ENCODE measurements around the gene TPM3. TPM values are rescaled to one million over a fixed set of nuclear protein-coding genes. Genes with fewer than 3 reads are reported as not detected.
"Not testable (repeated sequence)": the region's sequence is repeated elsewhere in the genome, so short reads cannot be mapped to it uniquely, and the experiment has no call there.

The TPM3 gene
- total RNA-seq, 4 donors from 2014 or later, result 156 to 192 (median 181) TPM

GRCh38 chr1:154142358-154142757, 49.5 kb downstream of the TPM3 start:
- Histone ChIP-seq H3K4me1 (peaks cover 8% of the 10 kb centered on the region), H3K27me3 (no peaks in the 10 kb centered on the region), H3K27ac (no peak overlapping the region), H3K4me3 (no peak overlapping the region), H3K36me3 (no peaks in the 10 kb centered on the region), H3K9me3 (no peaks in the 10 kb centered on the region)
- TF ChIP-seq, protein P1, sequence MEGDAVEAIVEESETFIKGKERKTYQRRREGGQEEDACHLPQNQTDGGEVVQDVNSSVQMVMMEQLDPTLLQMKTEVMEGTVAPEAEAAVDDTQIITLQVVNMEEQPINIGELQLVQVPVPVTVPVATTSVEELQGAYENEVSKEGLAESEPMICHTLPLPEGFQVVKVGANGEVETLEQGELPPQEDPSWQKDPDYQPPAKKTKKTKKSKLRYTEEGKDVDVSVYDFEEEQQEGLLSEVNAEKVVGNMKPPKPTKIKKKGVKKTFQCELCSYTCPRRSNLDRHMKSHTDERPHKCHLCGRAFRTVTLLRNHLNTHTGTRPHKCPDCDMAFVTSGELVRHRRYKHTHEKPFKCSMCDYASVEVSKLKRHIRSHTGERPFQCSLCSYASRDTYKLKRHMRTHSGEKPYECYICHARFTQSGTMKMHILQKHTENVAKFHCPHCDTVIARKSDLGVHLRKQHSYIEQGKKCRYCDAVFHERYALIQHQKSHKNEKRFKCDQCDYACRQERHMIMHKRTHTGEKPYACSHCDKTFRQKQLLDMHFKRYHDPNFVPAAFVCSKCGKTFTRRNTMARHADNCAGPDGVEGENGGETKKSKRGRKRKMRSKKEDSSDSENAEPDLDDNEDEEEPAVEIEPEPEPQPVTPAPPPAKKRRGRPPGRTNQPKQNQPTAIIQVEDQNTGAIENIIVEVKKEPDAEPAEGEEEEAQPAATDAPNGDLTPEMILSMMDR (IDR thresholded peaks at IDR 0.05), result no peak
- TF ChIP-seq POLR2AphosphoS5 (IDR thresholded peaks at IDR 0.05), result no peak
- no peak for TF ChIP-seq POLR2A (IDR thresholded peaks at IDR 0.05)
- TF ChIP-seq EP300 (IDR thresholded peaks at IDR 0.05), result no peak
- no peak for DNase-seq (ENCODE audit: low spot score in 2 of 2)
- 98% methylated on average over 6 of the region's 6 CpGs for WGBS

DNA sequence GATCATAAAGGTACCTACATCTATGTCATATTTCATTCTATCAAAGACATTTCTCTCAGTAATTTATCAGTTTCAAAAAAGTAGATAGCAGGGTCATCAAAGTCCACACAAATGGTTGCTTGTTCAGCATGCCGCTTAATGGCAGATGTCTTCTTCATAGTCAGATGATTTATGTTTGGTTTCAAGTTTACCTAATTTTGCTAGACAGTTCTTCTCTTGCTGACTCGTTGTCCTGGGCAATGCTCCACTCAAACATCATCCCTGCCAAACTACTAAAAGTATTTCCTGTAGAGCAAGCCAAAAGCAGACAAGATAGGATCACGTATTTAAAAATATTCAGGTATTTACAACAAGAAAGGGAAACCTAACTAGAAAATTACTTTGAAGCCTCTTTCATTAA, 50.7 kb downstream of the TPM3 start:
- H3K4me1 ChIP-seq, result peaks cover 8% of the 10 kb centered on the region
- no peaks in the 10 kb centered on the region for H3K36me3 ChIP-seq
- 27% methylated on average over 3 of the region's 3 CpGs for WGBS
- H3K27ac ChIP-seq, result no peak overlapping the region
- DNase-seq (ENCODE audit: low spot score in 2 of 2), result no peak
- no peak for TF ChIP-seq EP300 (IDR thresholded peaks at IDR 0.05)
- no peak for TF ChIP-seq POLR2AphosphoS5 (IDR thresholded peaks at IDR 0.05)
- no peak for TF ChIP-seq POLR2A (IDR thresholded peaks at IDR 0.05)
- TF ChIP-seq, protein P1 (IDR thresholded peaks at IDR 0.05), result no peak
- no peak overlapping the region for H3K4me3 ChIP-seq
- H3K9me3 ChIP-seq, result no peaks in the 10 kb centered on the region
- no peaks in the 10 kb centered on the region for H3K27me3 ChIP-seq

- 67% methylated on average over 3 of the region's 3 CpGs for whole genome bisulfite sequencing
- H3K36me3 ChIP-seq, result no peaks in the 10 kb centered on the region
Measured at GRCh38 chr1:154137888-154138287, 54.0 kb downstream of the TPM3 start.

GRCh38 chr1:154133256-154133655, 58.6 kb downstream of the TPM3 start:
- TF ChIP-seq EP300 (IDR thresholded peaks at IDR 0.05), result no peak
- TF ChIP-seq POLR2A (IDR thresholded peaks at IDR 0.05), result no peak
- no peak for TF ChIP-seq POLR2AphosphoS5 (IDR thresholded peaks at IDR 0.05)
- TF ChIP-seq, protein P1 (IDR thresholded peaks at IDR 0.05), result no peak
- Histone ChIP-seq H3K4me3 (no peak overlapping the region), H3K27me3 (no peaks in the 10 kb centered on the region), H3K4me1 (no peaks in the 10 kb centered on the region), H3K9me3 (no peaks in the 10 kb centered on the region), H3K27ac (no peak overlapping the region), H3K36me3 (no peaks in the 10 kb centered on the region)
- no peak for DNase-seq (ENCODE audit: low spot score in 2 of 2)
- 96% methylated on average over 2 of the region's 2 CpGs for WGBS

More at GRCh38 chr1:154137888-154138287, 54.0 kb downstream of the TPM3 start:
- TF ChIP-seq EP300 (IDR thresholded peaks at IDR 0.05), result no peak
- no peak for TF ChIP-seq POLR2A (IDR thresholded peaks at IDR 0.05)
- TF ChIP-seq POLR2AphosphoS5 (IDR thresholded peaks at IDR 0.05), result no peak
- TF ChIP-seq, protein P1 (IDR thresholded peaks at IDR 0.05), result no peak
- DNase-seq (ENCODE audit: low spot score in 2 of 2), result no peak
- Histone ChIP-seq H3K9me3 (no peaks in the 10 kb centered on the region), H3K4me1 (peaks cover 8% of the 10 kb centered on the region), H3K27me3 (no peaks in the 10 kb centered on the region), H3K27ac (no peak overlapping the region), H3K4me3 (no peak overlapping the region)

DNA sequence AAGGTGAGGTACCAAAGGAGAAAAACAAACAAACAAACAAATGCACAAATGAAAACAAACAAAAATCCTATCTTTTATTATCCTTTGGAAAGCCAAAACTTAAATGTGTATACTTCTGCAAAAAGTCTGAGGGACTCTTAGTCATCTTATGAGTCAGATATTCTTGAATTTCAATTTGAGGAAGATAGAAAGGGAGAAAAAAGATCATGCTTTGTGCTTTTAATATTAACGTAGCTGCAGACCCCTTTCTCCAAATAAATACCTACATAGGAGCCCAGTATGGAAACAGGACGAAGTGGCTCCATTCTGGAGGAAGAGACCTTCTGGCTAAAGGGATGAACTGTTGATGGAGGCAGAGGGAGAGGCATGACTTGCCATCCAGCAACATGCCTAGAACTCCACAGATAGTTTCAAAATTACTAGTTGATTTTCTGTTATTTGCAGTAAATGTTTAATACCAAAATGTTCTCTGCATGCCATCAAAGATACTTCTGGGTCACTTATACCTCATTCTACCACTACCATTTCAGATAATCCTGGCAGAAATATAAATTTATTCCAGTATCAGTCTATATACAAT, 62.4 kb downstream of the TPM3 start:
- Histone ChIP-seq H3K9me3 (no peaks in the 10 kb centered on the region), H3K27ac (no peak overlapping the region), H3K4me3 (no peak overlapping the region), H3K4me1 (no peaks in the 10 kb centered on the region), H3K27me3 (no peaks in the 10 kb centered on the region), H3K36me3 (no peaks in the 10 kb centered on the region)
- 57% methylated on average over 2 of the region's 2 CpGs for WGBS
- DNase-seq (ENCODE audit: low spot score in 2 of 2), result no peak
- TF ChIP-seq, protein P1 (IDR thresholded peaks at IDR 0.05), result no peak
- TF ChIP-seq POLR2AphosphoS5 (IDR thresholded peaks at IDR 0.05), result no peak
- no peak for TF ChIP-seq POLR2A (IDR thresholded peaks at IDR 0.05)
- no peak for TF ChIP-seq EP300 (IDR thresholded peaks at IDR 0.05)

DNA sequence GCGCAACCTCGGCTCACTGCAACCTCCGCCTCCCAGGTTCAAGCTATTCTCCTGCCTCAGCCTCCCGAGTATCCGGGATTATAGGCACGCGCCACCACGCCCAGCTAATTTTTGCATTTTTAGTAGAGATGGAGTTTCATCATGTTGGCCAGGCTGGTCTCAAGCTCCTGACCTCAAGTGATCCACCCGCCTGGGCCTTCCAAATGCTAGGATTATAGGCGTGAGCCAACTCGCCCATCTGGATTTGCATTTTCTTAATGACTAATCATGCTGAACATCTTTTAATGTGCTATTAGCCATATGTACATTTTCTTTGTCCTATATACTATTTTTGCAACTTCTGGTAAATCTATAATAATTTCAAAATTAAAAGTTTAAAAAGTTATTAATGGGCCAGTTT, 68.7 kb downstream of the TPM3 start:
- not testable (repeated sequence) for DNase-seq (ENCODE audit: low spot score in 2 of 2); H3K9me3 ChIP-seq; H3K4me3 ChIP-seq; H3K27ac ChIP-seq; H3K27me3 ChIP-seq; H3K36me3 ChIP-seq; H3K4me1 ChIP-seq
- WGBS, result 77% methylated on average over 11 of the region's 11 CpGs
